Measurements from ENCODE around the gene NAXE. TPM values are rescaled to one million over a fixed set of nuclear protein-coding genes. Genes with fewer than 3 reads are reported as not detected.
A peak's percentile ranks its signal among the peaks of the same experiment; 100 is the strongest.

Gene NAXE
- total and polyA plus RNA-seq, 8 donors, result 49.2 to 81.6 (median 55.6) TPM

GRCh38 chr1:156596426-156596825 is 4.8 kb downstream of the NAXE start:
- no peak for ATAC-seq
- no peak for TF ChIP-seq CTCF (IDR thresholded peaks at IDR 0.05)

GRCh38 chr1:156598125-156598524 is 6.5 kb downstream of the NAXE start:
- intact Hi-C loops (cut with DNase I), result no loop called here
- H3K4me1 ChIP-seq, result peaks cover 10 to 27% of the 10 kb centered on the region in 2 donors
- DNase-seq, result no peak
- H3K4me3 ChIP-seq, result no peak overlapping the region
- H3K36me3 ChIP-seq, result peaks cover 0 to 57% of the 10 kb centered on the region in 2 donors
- H3K9me3 ChIP-seq, result no peaks in the 10 kb centered on the region
- H3K27ac ChIP-seq, result no peak overlapping the region
- no peaks in the 10 kb centered on the region for H3K27me3 ChIP-seq
- TF ChIP-seq CTCF (IDR thresholded peaks at IDR 0.05), result no peak
- no peak for ATAC-seq

More at GRCh38 chr1:156596426-156596825, 4.8 kb downstream of the NAXE start:
- H3K4me1 ChIP-seq, result peaks cover 11 to 29% of the 10 kb centered on the region in 2 donors
- DNase-seq, result no peak
- no peak overlapping the region for H3K27ac ChIP-seq
- no peaks in the 10 kb centered on the region for H3K27me3 ChIP-seq
- peaks cover 0 to 58% of the 10 kb centered on the region in 2 donors for H3K36me3 ChIP-seq
- H3K9me3 ChIP-seq, result no peaks in the 10 kb centered on the region
- H3K4me3 ChIP-seq, result no peak overlapping the region
- intact Hi-C loops (cut with DNase I), result no loop called here

- Histone ChIP-seq H3K4me1 (peaks cover 10 to 27% of the 10 kb centered on the region in 2 donors), H3K36me3 (peaks cover 0 to 52% of the 10 kb centered on the region in 2 donors), H3K27ac (no peak overlapping the region), H3K9me3 (no peaks in the 10 kb centered on the region), H3K4me3 (no peak overlapping the region), H3K27me3 (no peaks in the 10 kb centered on the region)
- intact Hi-C loops (cut with DNase I), result no loop called here
- no peak for DNase-seq
- no peak for ATAC-seq
- no peak for TF ChIP-seq CTCF (IDR thresholded peaks at IDR 0.05)
Observed at GRCh38 chr1:156598731-156599432, 7.3 kb downstream of the NAXE start.

GRCh38 chr1:156599811-156600210 is 8.2 kb downstream of the NAXE start:
- TF ChIP-seq CTCF (IDR thresholded peaks at IDR 0.05), result peak in 1 of 2 donors; percentile 11
- ATAC-seq (peak; percentile 7), DNase-seq (no peak)
- H3K4me1 ChIP-seq, result peaks cover 10 to 27% of the 10 kb centered on the region in 2 donors
- peaks cover 0 to 42% of the 10 kb centered on the region in 2 donors for H3K36me3 ChIP-seq
- H3K9me3 ChIP-seq, result no peaks in the 10 kb centered on the region
- intact Hi-C loops (cut with DNase I), result loop anchor here in 1 of 2 donors (10.0 kb wide), 1 partner anchor 145 kb away; no protein-coding TSS in a partner anchor
- no peaks in the 10 kb centered on the region for H3K27me3 ChIP-seq
- no peak overlapping the region for H3K27ac ChIP-seq
- peak overlapping the region in 1 of 2 donors; percentile 77 for H3K4me3 ChIP-seq

- intact Hi-C loops (cut with DNase I), result loop anchor here in 1 of 2 donors (10.0 kb wide), 1 partner anchor 146 kb away; no protein-coding TSS in a partner anchor
- no peak for TF ChIP-seq CTCF (IDR thresholded peaks at IDR 0.05)
- peak overlapping the region; percentile 64 to 77 for H3K4me3 ChIP-seq
- H3K27me3 ChIP-seq, result no peaks in the 10 kb centered on the region
- peaks cover 0 to 33% of the 10 kb centered on the region in 2 donors for H3K36me3 ChIP-seq
- H3K27ac ChIP-seq, result peak overlapping the region; percentile 72 to 80
- H3K4me1 ChIP-seq, result peaks cover 10 to 27% of the 10 kb centered on the region in 2 donors
- ATAC-seq (peak; percentile 9), DNase-seq (no peak)
- no peaks in the 10 kb centered on the region for H3K9me3 ChIP-seq
Observed at GRCh38 chr1:156600733-156601121, 9.2 kb downstream of the NAXE start.

Measured in left lung (tissue), 10 donors.